Measurements from ENCODE around the gene PTGES2. TPM values are rescaled to one million over a fixed set of nuclear protein-coding genes. Genes with fewer than 3 reads are reported as not detected.
A peak's percentile ranks its signal among the peaks of the same experiment; 100 is the strongest.

Gene PTGES2
- total RNA-seq, 1 experiment from 2014 or later = 76.8 TPM

DNA sequence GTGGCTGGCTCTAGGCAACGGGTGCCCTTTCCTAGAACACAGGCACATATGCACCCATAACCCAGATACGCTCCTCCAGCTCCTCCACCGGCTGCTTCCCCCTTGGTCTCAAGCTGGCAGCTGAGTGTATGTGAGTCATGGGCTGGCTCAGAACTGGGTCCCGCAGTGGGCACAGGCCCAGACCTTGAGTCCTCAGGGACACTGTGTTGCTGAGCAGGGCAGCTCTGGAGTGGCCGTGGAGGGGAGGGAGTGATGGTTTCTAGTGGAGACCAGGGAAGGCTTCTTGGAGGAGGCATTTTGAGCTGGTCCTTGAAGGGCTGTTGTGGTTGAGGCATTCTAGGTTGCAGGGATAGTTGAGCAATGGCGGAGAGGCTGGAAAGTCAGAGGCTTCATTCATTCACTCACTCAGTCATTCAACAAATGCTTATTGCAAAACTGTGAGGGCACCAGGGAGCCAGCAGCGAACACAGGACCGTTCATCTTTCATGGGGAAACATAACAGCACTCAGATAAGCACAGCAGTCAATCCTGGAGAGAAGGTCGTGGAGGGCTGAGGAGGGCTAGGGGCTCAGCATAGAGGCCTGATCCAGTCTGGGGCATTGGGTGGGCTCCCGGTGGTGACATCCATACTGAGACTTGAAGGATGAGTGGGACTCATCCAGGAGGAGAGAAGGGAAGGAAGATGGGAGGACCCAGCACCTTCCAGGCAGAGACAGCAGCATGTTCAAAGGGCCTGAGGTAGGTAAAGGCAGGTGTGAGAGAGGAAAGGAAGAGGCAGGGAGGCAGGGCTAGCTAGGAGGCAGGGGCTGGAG is 34.9 kb upstream of the PTGES2 start:
- TF ChIP-seq SIN3A (IDR thresholded peaks at IDR 0.05; ENCODE audit: borderline replicate concordance, insufficient read depth, low read depth, low read length) (no peak), TCF7L2 (IDR thresholded peaks at IDR 0.05; ENCODE audit: low read depth, low read length) (no peak), POLR2AphosphoS5 (IDR thresholded peaks at IDR 0.05; ENCODE audit: low read depth, low read length) (no peak)
- TF ChIP-seq, protein P1, sequence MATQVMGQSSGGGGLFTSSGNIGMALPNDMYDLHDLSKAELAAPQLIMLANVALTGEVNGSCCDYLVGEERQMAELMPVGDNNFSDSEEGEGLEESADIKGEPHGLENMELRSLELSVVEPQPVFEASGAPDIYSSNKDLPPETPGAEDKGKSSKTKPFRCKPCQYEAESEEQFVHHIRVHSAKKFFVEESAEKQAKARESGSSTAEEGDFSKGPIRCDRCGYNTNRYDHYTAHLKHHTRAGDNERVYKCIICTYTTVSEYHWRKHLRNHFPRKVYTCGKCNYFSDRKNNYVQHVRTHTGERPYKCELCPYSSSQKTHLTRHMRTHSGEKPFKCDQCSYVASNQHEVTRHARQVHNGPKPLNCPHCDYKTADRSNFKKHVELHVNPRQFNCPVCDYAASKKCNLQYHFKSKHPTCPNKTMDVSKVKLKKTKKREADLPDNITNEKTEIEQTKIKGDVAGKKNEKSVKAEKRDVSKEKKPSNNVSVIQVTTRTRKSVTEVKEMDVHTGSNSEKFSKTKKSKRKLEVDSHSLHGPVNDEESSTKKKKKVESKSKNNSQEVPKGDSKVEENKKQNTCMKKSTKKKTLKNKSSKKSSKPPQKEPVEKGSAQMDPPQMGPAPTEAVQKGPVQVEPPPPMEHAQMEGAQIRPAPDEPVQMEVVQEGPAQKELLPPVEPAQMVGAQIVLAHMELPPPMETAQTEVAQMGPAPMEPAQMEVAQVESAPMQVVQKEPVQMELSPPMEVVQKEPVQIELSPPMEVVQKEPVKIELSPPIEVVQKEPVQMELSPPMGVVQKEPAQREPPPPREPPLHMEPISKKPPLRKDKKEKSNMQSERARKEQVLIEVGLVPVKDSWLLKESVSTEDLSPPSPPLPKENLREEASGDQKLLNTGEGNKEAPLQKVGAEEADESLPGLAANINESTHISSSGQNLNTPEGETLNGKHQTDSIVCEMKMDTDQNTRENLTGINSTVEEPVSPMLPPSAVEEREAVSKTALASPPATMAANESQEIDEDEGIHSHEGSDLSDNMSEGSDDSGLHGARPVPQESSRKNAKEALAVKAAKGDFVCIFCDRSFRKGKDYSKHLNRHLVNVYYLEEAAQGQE (IDR thresholded peaks at IDR 0.05; ENCODE audit: insufficient read depth in 1 of 2, low read depth in 2 of 2, low read length in 1 of 2) = no peak
- TF ChIP-seq, protein P2, sequence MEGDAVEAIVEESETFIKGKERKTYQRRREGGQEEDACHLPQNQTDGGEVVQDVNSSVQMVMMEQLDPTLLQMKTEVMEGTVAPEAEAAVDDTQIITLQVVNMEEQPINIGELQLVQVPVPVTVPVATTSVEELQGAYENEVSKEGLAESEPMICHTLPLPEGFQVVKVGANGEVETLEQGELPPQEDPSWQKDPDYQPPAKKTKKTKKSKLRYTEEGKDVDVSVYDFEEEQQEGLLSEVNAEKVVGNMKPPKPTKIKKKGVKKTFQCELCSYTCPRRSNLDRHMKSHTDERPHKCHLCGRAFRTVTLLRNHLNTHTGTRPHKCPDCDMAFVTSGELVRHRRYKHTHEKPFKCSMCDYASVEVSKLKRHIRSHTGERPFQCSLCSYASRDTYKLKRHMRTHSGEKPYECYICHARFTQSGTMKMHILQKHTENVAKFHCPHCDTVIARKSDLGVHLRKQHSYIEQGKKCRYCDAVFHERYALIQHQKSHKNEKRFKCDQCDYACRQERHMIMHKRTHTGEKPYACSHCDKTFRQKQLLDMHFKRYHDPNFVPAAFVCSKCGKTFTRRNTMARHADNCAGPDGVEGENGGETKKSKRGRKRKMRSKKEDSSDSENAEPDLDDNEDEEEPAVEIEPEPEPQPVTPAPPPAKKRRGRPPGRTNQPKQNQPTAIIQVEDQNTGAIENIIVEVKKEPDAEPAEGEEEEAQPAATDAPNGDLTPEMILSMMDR (IDR thresholded peaks at IDR 0.05) = no peak
- in situ Hi-C loops (cut with HindIII; ENCODE audit: low pct_unique_long_range_greater_than_20kb, low sequenced_read_pairs) = no loop called here
- ATAC-seq (no peak), DNase-seq (ENCODE audit: low read depth, low spot score) (no peak)
- H3K27me3 ChIP-seq (ENCODE audit: control insufficient read depth, insufficient read depth, low read length) = no peaks in the 10 kb centered on the region
- 0 out of 2 replicates have a peak, but pooled peaks cover 7% of the 10 kb centered on the region for H3K4me1 ChIP-seq (ENCODE audit: control insufficient read depth, insufficient read depth, low read length)
- intact Hi-C loops (cut with micrococcal nuclease; ENCODE audit: unreplicated experiment) = no loop called here
- BruUV-seq (replicated peaks) = no TSS peak
- POLR2A ChIA-PET = no interaction called here
- no peaks in the 10 kb centered on the region for H3K9me3 ChIP-seq (ENCODE audit: control insufficient read depth, insufficient read depth, low read depth, low read length)
- no peak overlapping the region for H3K4me3 ChIP-seq (ENCODE audit: low read depth in 2 of 2, low read length in 2 of 2)
- H3K36me3 ChIP-seq (ENCODE audit: control insufficient read depth, insufficient read depth, low read length) = no peaks in the 10 kb centered on the region; the same call in 1 of the 2 replicates
- CTCF ChIA-PET = no interaction called here
- H3K27ac ChIP-seq (ENCODE audit: low read length) = no peak overlapping the region

DNA sequence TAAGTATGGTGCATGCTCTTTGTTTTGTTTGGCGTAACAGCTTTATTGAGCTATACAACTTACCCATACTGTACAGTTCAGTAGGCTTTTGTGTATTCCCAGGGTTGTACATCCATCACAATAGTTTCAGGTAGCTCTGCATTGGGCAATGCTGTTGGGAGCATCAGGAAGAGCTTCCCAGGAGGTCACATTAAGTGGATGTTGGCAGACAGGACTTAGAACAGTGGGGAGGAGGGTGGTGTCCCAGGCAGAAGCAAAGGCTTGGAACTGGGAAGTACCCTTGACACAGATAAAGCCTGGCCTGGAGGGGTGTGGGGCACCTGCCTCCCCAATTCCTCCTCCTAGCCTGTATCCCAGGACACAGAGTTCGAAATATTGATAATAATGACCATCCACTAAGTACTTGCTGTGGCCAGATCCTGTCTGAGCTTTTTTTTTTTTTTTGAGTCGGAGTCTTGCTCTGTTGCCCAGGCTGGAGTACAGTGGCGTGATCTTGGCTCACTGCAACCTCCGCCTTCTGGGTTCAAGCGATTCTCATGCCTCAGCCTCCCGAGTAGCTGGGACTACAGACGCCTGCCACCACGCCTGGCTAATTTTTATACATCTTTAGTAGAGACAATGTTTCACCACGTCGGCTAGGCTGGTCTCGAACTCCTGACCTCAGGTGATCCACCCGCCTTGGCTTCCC is 33.8 kb upstream of the PTGES2 start:
- Histone ChIP-seq H3K36me3 (ENCODE audit: control insufficient read depth, insufficient read depth, low read length) (no peaks in the 10 kb centered on the region; the same call in 1 of the 2 replicates), H3K4me1 (ENCODE audit: control insufficient read depth, insufficient read depth, low read length) (0 out of 2 replicates have a peak, but pooled peaks cover 7% of the 10 kb centered on the region), H3K4me3 (ENCODE audit: low read depth in 2 of 2, low read length in 2 of 2) (peak overlapping the region; percentile 77), H3K27me3 (ENCODE audit: control insufficient read depth, insufficient read depth, low read length) (no peaks in the 10 kb centered on the region), H3K9me3 (ENCODE audit: control insufficient read depth, insufficient read depth, low read depth, low read length) (no peaks in the 10 kb centered on the region), H3K27ac (ENCODE audit: low read length) (no peak overlapping the region)
- TSS peak; percentile 80 for BruUV-seq (replicated peaks)
- in situ Hi-C loops (cut with HindIII; ENCODE audit: low pct_unique_long_range_greater_than_20kb, low sequenced_read_pairs) = no loop called here
- ChIA-PET POLR2A (no interaction called here), CTCF (no interaction called here)
- TF ChIP-seq, protein P2 (IDR thresholded peaks at IDR 0.05) = no peak
- TF ChIP-seq SIN3A (IDR thresholded peaks at IDR 0.05; ENCODE audit: borderline replicate concordance, insufficient read depth, low read depth, low read length) (no peak), TCF7L2 (IDR thresholded peaks at IDR 0.05; ENCODE audit: low read depth, low read length) (no peak), POLR2AphosphoS5 (IDR thresholded peaks at IDR 0.05; ENCODE audit: low read depth, low read length) (no peak)
- TF ChIP-seq, protein P1 (IDR thresholded peaks at IDR 0.05; ENCODE audit: insufficient read depth in 1 of 2, low read depth in 2 of 2, low read length in 1 of 2) = no peak
- ATAC-seq (no peak), DNase-seq (ENCODE audit: low read depth, low spot score) (no peak)
- intact Hi-C loops (cut with micrococcal nuclease; ENCODE audit: unreplicated experiment) = no loop called here
